ENCODE results near the gene UBXN6.

UBXN6 gene

GRCh38 chr19:4455719-4456475 lies 1.7 kb downstream of the UBXN6 start:
- DNase-seq, result no peak

GRCh38 chr19:4454747-4455718 lies 2.6 kb downstream of the UBXN6 start:
- DNase-seq, result no peak

- no peak for DNase-seq
Observed at GRCh38 chr19:4453232-4454179, 4.1 kb downstream of the UBXN6 start.

GRCh38 chr19:4452230-4452990 lies 5.2 kb downstream of the UBXN6 start:
- no peak for DNase-seq

GRCh38 chr19:4449639-4450028 lies 8.0 kb downstream of the UBXN6 start:
- DNase-seq, result no peak

GRCh38 chr19:4449022-4449638 lies 8.5 kb downstream of the UBXN6 start:
- DNase-seq, result no peak

GRCh38 chr19:4448147-4448985 lies 9.2 kb downstream of the UBXN6 start:
- DNase-seq, result no peak

GRCh38 chr19:4447327-4448146 lies 10.1 kb downstream of the UBXN6 start:
- DNase-seq, result no peak

GRCh38 chr19:4446704-4447200 lies 10.8 kb downstream of the UBXN6 start:
- DNase-seq, result no peak

GRCh38 chr19:4445963-4446703 lies 11.5 kb downstream of the UBXN6 start:
- DNase-seq, result no peak

- DNase-seq, result no peak
Observed at GRCh38 chr19:4444765-4445741, 12.5 kb downstream of the UBXN6 start.

GRCh38 chr19:4443966-4444764 lies 13.4 kb downstream of the UBXN6 start:
- no peak for DNase-seq

GRCh38 chr19:4443188-4443587 lies 14.4 kb downstream of the UBXN6 start:
- no peak for DNase-seq

- DNase-seq, result no peak
Observed at GRCh38 chr19:4442819-4443146, 14.8 kb downstream of the UBXN6 start.

GRCh38 chr19:4441994-4442818 lies 15.4 kb downstream of the UBXN6 start:
- no peak for DNase-seq

GRCh38 chr19:4439243-4439642 lies 18.4 kb downstream of the UBXN6 start:
- no peak for DNase-seq

Data from NCI-H1930 (cell line).